ENCODE results near the gene PTPRO. TPM values are rescaled to one million over a fixed set of nuclear protein-coding genes. Genes with fewer than 3 reads are reported as not detected.

The PTPRO gene
- total RNA-seq, 1 experiment from 2014 or later, result 0.22 TPM

- Histone ChIP-seq H3K4me1 (no peaks in the 10 kb centered on the region), H3K27ac (no peak overlapping the region), H3K4me3 (no peak overlapping the region), H3K9me3 (replicated peaks) (no peaks in the 10 kb centered on the region), H3K27me3 (no peaks in the 10 kb centered on the region), H3K36me3 (no peaks in the 10 kb centered on the region)
- no peak for DNase-seq
Measured at GRCh38 chr12:15505616-15506015, 183.3 kb downstream of the PTPRO start.

- peaks cover 4% of the 10 kb centered on the region for H3K4me1 ChIP-seq
- H3K27ac ChIP-seq, result no peak overlapping the region
- H3K36me3 ChIP-seq, result no peaks in the 10 kb centered on the region
- H3K4me3 ChIP-seq, result no peak overlapping the region
- DNase-seq, result no peak
- H3K27me3 ChIP-seq, result no peaks in the 10 kb centered on the region
- no peaks in the 10 kb centered on the region for H3K9me3 ChIP-seq (replicated peaks)
Measured at GRCh38 chr12:15515010-15515409, 192.7 kb downstream of the PTPRO start.

GRCh38 chr12:15520083-15520482, 197.8 kb downstream of the PTPRO start:
- Histone ChIP-seq H3K4me3 (no peak overlapping the region), H3K4me1 (peaks cover 4% of the 10 kb centered on the region), H3K36me3 (no peaks in the 10 kb centered on the region), H3K9me3 (replicated peaks) (no peaks in the 10 kb centered on the region), H3K27ac (no peak overlapping the region), H3K27me3 (no peaks in the 10 kb centered on the region)
- DNase-seq, result no peak

- no peak overlapping the region for H3K27ac ChIP-seq
- peaks cover 4% of the 10 kb centered on the region for H3K4me1 ChIP-seq
- no peaks in the 10 kb centered on the region for H3K27me3 ChIP-seq
- no peaks in the 10 kb centered on the region for H3K36me3 ChIP-seq
- no peaks in the 10 kb centered on the region for H3K9me3 ChIP-seq (replicated peaks)
- H3K4me3 ChIP-seq, result no peak overlapping the region
- no peak for DNase-seq
Measured at GRCh38 chr12:15520844-15521243, 198.5 kb downstream of the PTPRO start.

GRCh38 chr12:15522574-15523187, 200.4 kb downstream of the PTPRO start:
- H3K4me1 ChIP-seq, result no peaks in the 10 kb centered on the region
- H3K4me3 ChIP-seq, result no peak overlapping the region
- H3K27me3 ChIP-seq, result no peaks in the 10 kb centered on the region
- no peak overlapping the region for H3K27ac ChIP-seq
- H3K9me3 ChIP-seq (replicated peaks), result no peaks in the 10 kb centered on the region
- H3K36me3 ChIP-seq, result no peaks in the 10 kb centered on the region
- DNase-seq, result peak in 1 of 2 experiments; percentile 66

GRCh38 chr12:15525441-15525840, 203.1 kb downstream of the PTPRO start:
- Histone ChIP-seq H3K27me3 (no peaks in the 10 kb centered on the region), H3K9me3 (replicated peaks) (no peaks in the 10 kb centered on the region), H3K36me3 (no peaks in the 10 kb centered on the region; the same call in 1 of the 2 replicates), H3K4me3 (no peak overlapping the region), H3K4me1 (no peaks in the 10 kb centered on the region), H3K27ac (no peak overlapping the region)
- no peak for DNase-seq

- no peaks in the 10 kb centered on the region for H3K4me1 ChIP-seq
- no peaks in the 10 kb centered on the region; the same call in 1 of the 2 replicates for H3K36me3 ChIP-seq
- no peak for DNase-seq
Measured at GRCh38 chr12:15526033-15526432, 203.7 kb downstream of the PTPRO start.

GRCh38 chr12:15527201-15528080, 205.1 kb downstream of the PTPRO start:
- H3K4me3 ChIP-seq, result no peak overlapping the region
- H3K27ac ChIP-seq, result no peak overlapping the region
- H3K27me3 ChIP-seq, result no peaks in the 10 kb centered on the region
- H3K4me1 ChIP-seq, result no peaks in the 10 kb centered on the region
- H3K9me3 ChIP-seq (replicated peaks), result no peaks in the 10 kb centered on the region
- DNase-seq, result peak in 1 of 2 experiments; percentile 21
- H3K36me3 ChIP-seq, result no peaks in the 10 kb centered on the region; the same call in 1 of the 2 replicates

More at GRCh38 chr12:15526033-15526432, 203.7 kb downstream of the PTPRO start:
- no peaks in the 10 kb centered on the region for H3K9me3 ChIP-seq (replicated peaks)
- no peaks in the 10 kb centered on the region for H3K27me3 ChIP-seq
- no peak overlapping the region for H3K4me3 ChIP-seq
- H3K27ac ChIP-seq, result no peak overlapping the region

GRCh38 chr12:15528666-15529065, 206.4 kb downstream of the PTPRO start:
- no peak for DNase-seq
- no peaks in the 10 kb centered on the region; the same call in 1 of the 2 replicates for H3K36me3 ChIP-seq
- no peaks in the 10 kb centered on the region for H3K9me3 ChIP-seq (replicated peaks)
- H3K4me3 ChIP-seq, result no peak overlapping the region
- no peaks in the 10 kb centered on the region for H3K4me1 ChIP-seq
- H3K27me3 ChIP-seq, result no peaks in the 10 kb centered on the region
- no peak overlapping the region for H3K27ac ChIP-seq

GRCh38 chr12:15530361-15530760, 208.1 kb downstream of the PTPRO start:
- Histone ChIP-seq H3K27me3 (no peaks in the 10 kb centered on the region), H3K27ac (no peak overlapping the region)
- no peak for DNase-seq

GRCh38 chr12:15532364-15532977, 210.2 kb downstream of the PTPRO start:
- H3K36me3 ChIP-seq, result no peaks in the 10 kb centered on the region; the same call in 1 of the 2 replicates
- H3K27me3 ChIP-seq, result no peaks in the 10 kb centered on the region
- H3K27ac ChIP-seq, result no peak overlapping the region
- no peaks in the 10 kb centered on the region for H3K9me3 ChIP-seq (replicated peaks)
- peak; percentile 48 to 83 for DNase-seq
- H3K4me1 ChIP-seq, result no peaks in the 10 kb centered on the region
- no peak overlapping the region for H3K4me3 ChIP-seq

More at GRCh38 chr12:15530361-15530760, 208.1 kb downstream of the PTPRO start:
- Histone ChIP-seq H3K4me3 (no peak overlapping the region), H3K36me3 (no peaks in the 10 kb centered on the region; the same call in 1 of the 2 replicates), H3K4me1 (no peaks in the 10 kb centered on the region), H3K9me3 (replicated peaks) (no peaks in the 10 kb centered on the region)

GRCh38 chr12:15534322-15534721, 212.0 kb downstream of the PTPRO start:
- H3K27ac ChIP-seq, result no peak overlapping the region
- no peak for DNase-seq
- no peaks in the 10 kb centered on the region for H3K4me1 ChIP-seq
- H3K9me3 ChIP-seq (replicated peaks), result no peaks in the 10 kb centered on the region
- H3K27me3 ChIP-seq, result no peaks in the 10 kb centered on the region
- no peak overlapping the region for H3K4me3 ChIP-seq
- H3K36me3 ChIP-seq, result no peaks in the 10 kb centered on the region

GRCh38 chr12:15534874-15535273, 212.6 kb downstream of the PTPRO start:
- DNase-seq, result no peak
- H3K4me1 ChIP-seq, result no peaks in the 10 kb centered on the region
- no peak overlapping the region for H3K27ac ChIP-seq
- no peaks in the 10 kb centered on the region for H3K9me3 ChIP-seq (replicated peaks)
- H3K27me3 ChIP-seq, result no peaks in the 10 kb centered on the region
- H3K36me3 ChIP-seq, result no peaks in the 10 kb centered on the region
- no peak overlapping the region for H3K4me3 ChIP-seq

- no peak for DNase-seq
- Histone ChIP-seq H3K9me3 (replicated peaks) (no peaks in the 10 kb centered on the region), H3K27me3 (no peaks in the 10 kb centered on the region), H3K27ac (no peak overlapping the region), H3K36me3 (no peaks in the 10 kb centered on the region), H3K4me3 (no peak overlapping the region), H3K4me1 (no peaks in the 10 kb centered on the region)
Measured at GRCh38 chr12:15535352-15535781, 213.1 kb downstream of the PTPRO start.

- Histone ChIP-seq H3K4me1 (no peaks in the 10 kb centered on the region), H3K27ac (no peak overlapping the region), H3K27me3 (no peaks in the 10 kb centered on the region), H3K36me3 (no peaks in the 10 kb centered on the region), H3K9me3 (replicated peaks) (no peaks in the 10 kb centered on the region), H3K4me3 (no peak overlapping the region)
- DNase-seq, result no peak
Measured at GRCh38 chr12:15536446-15536845, 214.1 kb downstream of the PTPRO start.

Measured in SJCRH30 (cell line).